PC-3 (cell line): ENCODE results near the gene RTBDN. TPM values are rescaled to one million over a fixed set of nuclear protein-coding genes. Genes with fewer than 3 reads are reported as not detected.

ENCODE experiments used
- ATAC-seq: fragments of 200-7000 bp; cut with Tn5 transposase; 2 replicates; pipeline ENCODE4 v1.9.1; 2020; ENCODE audit warnings: mild to moderate bottlenecking, moderate library complexity
- BruUV-seq: library from RNA; stranded (reverse); fragments of 400-500 nt; replicated peaks from 2 replicates; lab custom pipeline; 2021; lab: Mats Ljungman, UMichigan
- CTCF ChIA-PET: fragments of 300-600 bp; sonication (Branson Sonifier 250); formaldehyde crosslinking; loops from one replicate; lab custom pipeline; 2022; ENCODE audit warnings: antibody characterized with exemption; lab: Charles Lee
- POLR2A ChIA-PET: fragments of 300-600 bp; sonication (Branson Sonifier 250); formaldehyde crosslinking; loops from one replicate; lab custom pipeline; 2022; ENCODE audit warnings: antibody characterized with exemption; ENCODE audit not compliant: unreplicated experiment; lab: Charles Lee
- DNase-seq: peaks from one replicate; pipeline ENCODE4 v3.0.0-alpha.2; 2015
- H2AFZ ChIP-seq: fragments of 300-600 bp; sonication (generic); 2 replicates; pipeline ENCODE4 v1.6.0; 2016; ENCODE audit warnings: antibody characterized with exemption, low read length
- H3F3A ChIP-seq: fragments of 300-600 bp; sonication (generic); one replicate; pipeline ENCODE4 v1.6.0; 2017; ENCODE audit warnings: antibody characterized with exemption, low read length, control low read depth, mild to moderate bottlenecking; ENCODE audit not compliant: unreplicated experiment
- H3K27ac ChIP-seq: fragments of 300-600 bp; sonication (generic); 2 replicates; pipeline ENCODE4 v1.5.1; 2016; ENCODE audit warnings: mild to moderate bottlenecking, low read length
- H3K27me3 ChIP-seq: fragments of 300-600 bp; sonication (generic); 2 replicates; pipeline ENCODE4 v1.6.1; 2016; ENCODE audit warnings: low read length, mixed read lengths
- H3K36me3 ChIP-seq: fragments of 300-600 bp; sonication (generic); 2 replicates; pipeline ENCODE4 v1.6.1; 2016; ENCODE audit warnings: low read depth, mixed run types, low read length, mixed read lengths
- H3K4me1 ChIP-seq: fragments of 300-600 bp; sonication (generic); 2 replicates; pipeline ENCODE4 v1.5.1; 2016; ENCODE audit warnings: low read length; ENCODE audit not compliant: insufficient read depth
- H3K4me2 ChIP-seq: fragments of 300-600 bp; sonication (generic); 2 replicates; pipeline ENCODE4 v1.6.0; 2016; ENCODE audit warnings: low read length
- H3K4me3 ChIP-seq: fragments of 300-600 bp; sonication (generic); 2 replicates; pipeline ENCODE4 v1.5.1; 2016; ENCODE audit warnings: mild to moderate bottlenecking, low read length, mixed read lengths
- H3K79me2 ChIP-seq: fragments of 300-600 bp; sonication (generic); 2 replicates; pipeline ENCODE4 v1.6.1; 2017; ENCODE audit warnings: low read length, mixed read lengths
- H3K9ac ChIP-seq: fragments of 300-600 bp; sonication (generic); 2 replicates; pipeline ENCODE4 v1.6.0; 2016; ENCODE audit warnings: mild to moderate bottlenecking, low read length
- H3K9me2 ChIP-seq: fragments of 300-600 bp; sonication (generic); replicated peaks from 2 replicates; pipeline ENCODE4 v1.6.1; 2016; ENCODE audit warnings: mixed run types, low read length, mixed read lengths
- H3K9me3 ChIP-seq: fragments of 300-600 bp; sonication (generic); 2 replicates; pipeline ENCODE4 v1.6.1; 2016; ENCODE audit warnings: low read length, mixed read lengths
- H4K20me1 ChIP-seq: fragments of 300-600 bp; sonication (generic); 2 replicates; pipeline ENCODE4 v1.6.1; 2016; ENCODE audit warnings: low read length, mixed read lengths
- EZH2 ChIP-seq: fragments of 300-600 bp; sonication (generic); IDR thresholded peaks from one replicate; pipeline ENCODE4 v1.6.1; 2017; ENCODE audit warnings: antibody characterized with exemption, mild to moderate bottlenecking, low read length; ENCODE audit not compliant: unreplicated experiment
- EZH2phosphoT487 ChIP-seq: fragments of 300-600 bp; sonication (generic); IDR thresholded peaks from 2 replicates; pipeline ENCODE4 v1.6.1; 2018; ENCODE audit warnings: mild to moderate bottlenecking, antibody characterized with exemption, low read length, borderline replicate concordance
- intact Hi-C: fragments of 100-400 bp; cut with micrococcal nuclease; formaldehyde crosslinking; loops from 2 replicates; pipeline ENCODE4 v1.9.0; 2023
- total RNA-seq: library from RNA; depleted of rRNA; stranded (reverse); fragments of >200 nt; gene quantifications from 2 replicates; pipeline ENCODE4 v1.2.3, GENCODE V29; 2014
- TF ChIP-seq, protein P1 (sequence below): fragments of 300-600 bp; sonication (generic); conservative IDR thresholded peaks from 2 replicates; pipeline ENCODE4 v1.5.1; 2017; ENCODE audit warnings: antibody characterized with exemption, low read depth, mild to moderate bottlenecking, low read length

Gene RTBDN
- total RNA-seq, 1 experiment from 2014 or later = 3.7 TPM

DNA sequence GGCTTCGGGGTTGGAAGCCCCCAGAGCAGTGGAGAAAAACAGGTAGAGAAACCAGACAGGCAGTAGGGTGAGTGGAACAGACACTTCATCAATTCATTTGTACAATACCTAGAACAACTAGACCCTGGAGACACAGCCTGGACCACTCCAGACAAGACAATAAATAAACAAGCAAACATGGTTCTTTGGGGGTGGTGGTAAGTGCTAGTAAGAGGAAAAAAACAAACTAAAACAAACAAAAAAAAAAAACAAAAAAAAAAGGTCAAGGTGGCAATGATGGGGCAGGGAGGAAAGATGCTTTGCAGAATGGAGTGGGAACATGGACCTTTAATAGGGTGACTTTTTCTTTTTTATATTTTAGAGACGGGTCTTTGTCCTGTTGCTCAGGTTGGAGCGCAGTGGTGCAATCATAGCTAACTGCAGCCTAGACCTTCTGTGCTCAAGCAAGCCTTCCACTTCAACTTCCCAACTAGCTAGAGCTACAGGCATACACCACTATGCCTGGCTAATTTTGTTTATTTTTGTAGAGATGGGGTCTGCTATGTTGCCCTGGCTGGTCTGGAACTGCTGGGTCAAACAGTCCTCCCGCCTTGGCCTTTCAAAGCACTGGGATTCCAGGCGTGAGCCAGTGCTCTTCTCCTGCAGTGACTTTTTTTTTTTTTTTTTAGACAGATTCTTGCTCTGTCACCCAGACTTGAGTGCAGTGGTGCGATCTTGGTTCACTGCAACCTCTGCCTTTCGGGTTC, 40.0 kb downstream of the RTBDN start:
- Histone ChIP-seq H3K4me2 (peak overlapping the region; percentile 92), H3K36me3 (peaks cover 2% of the 10 kb centered on the region; the same call in 1 of the 2 replicates), H3K9me3 (no peaks in the 10 kb centered on the region), H3K4me1 (peaks cover 28% of the 10 kb centered on the region), H2AFZ (peak overlapping the region; percentile 64), H4K20me1 (peaks cover 16% of the 10 kb centered on the region), H3K4me3 (peak overlapping the region; percentile 90), H3F3A (peaks cover 12% of the 10 kb centered on the region), H3K9me2 (no peaks in the 10 kb centered on the region), H3K27me3 (no peaks in the 10 kb centered on the region), H3K79me2 (peaks cover 21% of the 10 kb centered on the region), H3K9ac (peak overlapping the region; percentile 89), H3K27ac (peak overlapping the region; percentile 95)
- ChIA-PET CTCF (interaction anchor here (0.6 kb wide), 1 partner anchor 61 kb away, joined by 4 read pairs; no protein-coding TSS in a partner anchor), POLR2A (interaction anchor here (0.6 kb wide), 2 partner anchors 82 to 654 kb away, joined by 3 to 5 read pairs; partner anchors contain the start of gene ZNF20)
- no TSS peak for BruUV-seq
- intact Hi-C loops = no loop called here
- DNase-seq (peak; percentile 9), ATAC-seq (no peak)
- TF ChIP-seq, protein P1, sequence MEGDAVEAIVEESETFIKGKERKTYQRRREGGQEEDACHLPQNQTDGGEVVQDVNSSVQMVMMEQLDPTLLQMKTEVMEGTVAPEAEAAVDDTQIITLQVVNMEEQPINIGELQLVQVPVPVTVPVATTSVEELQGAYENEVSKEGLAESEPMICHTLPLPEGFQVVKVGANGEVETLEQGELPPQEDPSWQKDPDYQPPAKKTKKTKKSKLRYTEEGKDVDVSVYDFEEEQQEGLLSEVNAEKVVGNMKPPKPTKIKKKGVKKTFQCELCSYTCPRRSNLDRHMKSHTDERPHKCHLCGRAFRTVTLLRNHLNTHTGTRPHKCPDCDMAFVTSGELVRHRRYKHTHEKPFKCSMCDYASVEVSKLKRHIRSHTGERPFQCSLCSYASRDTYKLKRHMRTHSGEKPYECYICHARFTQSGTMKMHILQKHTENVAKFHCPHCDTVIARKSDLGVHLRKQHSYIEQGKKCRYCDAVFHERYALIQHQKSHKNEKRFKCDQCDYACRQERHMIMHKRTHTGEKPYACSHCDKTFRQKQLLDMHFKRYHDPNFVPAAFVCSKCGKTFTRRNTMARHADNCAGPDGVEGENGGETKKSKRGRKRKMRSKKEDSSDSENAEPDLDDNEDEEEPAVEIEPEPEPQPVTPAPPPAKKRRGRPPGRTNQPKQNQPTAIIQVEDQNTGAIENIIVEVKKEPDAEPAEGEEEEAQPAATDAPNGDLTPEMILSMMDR = no peak
- peak; percentile 41; the same call in 1 of the 2 replicates for TF ChIP-seq EZH2phosphoT487

DNA sequence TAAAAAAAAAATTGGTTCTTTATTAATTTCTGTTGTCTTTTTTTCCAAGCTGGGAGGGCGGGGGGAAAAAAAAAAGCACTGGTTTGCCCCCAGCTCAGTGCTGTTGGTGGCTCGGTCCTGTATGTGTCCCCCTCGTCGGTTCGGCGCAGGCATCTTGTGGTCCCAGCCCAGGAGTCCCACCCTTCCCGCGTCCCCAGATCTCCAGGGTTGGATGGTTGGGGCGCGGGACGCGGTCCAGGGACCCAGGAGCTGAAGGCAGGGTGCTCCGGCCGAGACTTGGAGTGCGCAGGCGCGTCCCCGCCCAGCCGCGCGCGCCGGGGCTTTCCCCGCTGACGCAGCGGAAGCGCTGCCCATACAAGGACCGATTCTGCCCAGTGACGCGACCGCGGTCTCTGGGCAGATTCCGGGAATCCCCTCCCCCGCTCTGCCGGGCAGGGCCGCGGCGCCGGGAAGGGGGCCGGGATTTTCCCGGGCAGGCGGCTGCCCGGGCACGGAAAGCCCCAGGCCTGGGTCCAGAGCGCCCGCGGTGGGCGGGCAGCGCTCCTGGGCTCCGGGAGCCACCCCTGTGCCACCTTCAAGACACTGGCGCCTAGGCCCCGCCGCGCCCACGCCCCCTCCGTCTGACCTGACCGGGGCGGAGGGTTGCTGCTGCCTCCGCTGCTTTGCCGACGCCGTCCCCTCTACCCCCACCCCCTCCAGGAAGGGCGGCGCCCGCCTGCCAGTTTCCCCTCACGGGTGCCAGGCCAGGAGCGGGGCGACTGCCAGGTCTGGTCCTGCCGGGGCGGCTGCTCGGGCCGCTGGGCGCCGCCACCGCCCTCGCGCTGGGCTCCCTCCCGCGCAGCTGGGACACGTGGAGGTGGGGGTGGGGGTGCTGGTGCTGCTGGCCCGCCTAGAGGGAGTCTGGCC, 40.8 kb downstream of the RTBDN start:
- BruUV-seq = no TSS peak

More for the DNA sequence above, 40.8 kb downstream of the RTBDN start:
- peak overlapping the region; percentile 95 for H3K27ac ChIP-seq
- H3K9me2 ChIP-seq = no peaks in the 10 kb centered on the region
- no peak for TF ChIP-seq EZH2
- peak; percentile 97 for TF ChIP-seq EZH2phosphoT487
- TF ChIP-seq, protein P1 = peak; percentile 33; the same call in 1 of the 2 replicates
- H3K27me3 ChIP-seq = no peaks in the 10 kb centered on the region
- peaks cover 36% of the 10 kb centered on the region for H3K4me1 ChIP-seq
- H4K20me1 ChIP-seq = peaks cover 16% of the 10 kb centered on the region
- H3F3A ChIP-seq = peaks cover 12% of the 10 kb centered on the region
- POLR2A ChIA-PET = interaction anchor here (0.6 to 1.0 kb wide), 7 partner anchors 28 to 1562 kb away, joined by 3 to 6 read pairs (median 5); partner anchors contain the start of genes PRKCSH, ZNF20, ZNF490 and ZNF791
- H2AFZ ChIP-seq = peak overlapping the region; percentile 64
- peak overlapping the region; percentile 90 for H3K4me3 ChIP-seq
- intact Hi-C loops = no loop called here
- H3K9me3 ChIP-seq = no peaks in the 10 kb centered on the region
- ATAC-seq (peak; percentile 35), DNase-seq (peak; percentile 99)
- H3K36me3 ChIP-seq = no peaks in the 10 kb centered on the region; the same call in 1 of the 2 replicates
- CTCF ChIA-PET = interaction anchor here (0.5 to 1.1 kb wide), 3 partner anchors 16 to 60 kb away, joined by 4 to 8 read pairs (median 5); no protein-coding TSS in a partner anchor
- H3K9ac ChIP-seq = peak overlapping the region; percentile 89
- peak overlapping the region; percentile 92 for H3K4me2 ChIP-seq
- H3K79me2 ChIP-seq = peaks cover 21% of the 10 kb centered on the region
